Right lobe of liver (tissue), 6 donors: ENCODE measurements around the gene GRIA1. TPM values are rescaled to one million over a fixed set of nuclear protein-coding genes. Genes with fewer than 3 reads are reported as not detected.

ENCODE experiments used
- ATAC-seq, 4 donors: fragments of 200-7000 bp; cut with Tn5 transposase; one replicate each; pipeline ENCODE4 v1.9.1; 2020; ENCODE audit warnings: mild to moderate bottlenecking in 4 of 4, moderate library complexity in 4 of 4
- DNase-seq, 3 donors: peaks; one replicate each; pipeline ENCODE4 v3.0.0-alpha.2; 2020
- H3K27ac ChIP-seq, 3 donors: fragments of 200-600 bp; one replicate each; pipeline ENCODE4 v1.8.0; 2022
- H3K27me3 ChIP-seq, 2 donors: fragments of 200-600 bp; one replicate each; pipeline ENCODE4 v1.8.0; 2022
- H3K36me3 ChIP-seq, 4 donors: fragments of 200-600 bp; sonication (generic) in 1 of 4; one replicate each; pipeline versions ENCODE4 v1.5.1 to v1.8.0; 2017 to 2022; ENCODE audit warnings: control low read depth in 1 of 4
- H3K4me1 ChIP-seq, 4 donors: fragments of 200-600 bp; sonication (generic) in 1 of 4; one replicate each; pipeline versions ENCODE4 v1.5.1 to v1.8.0; 2017 to 2022; ENCODE audit warnings: control low read depth in 1 of 4
- H3K4me3 ChIP-seq, 3 donors: fragments of 200-600 bp; one replicate each; pipeline ENCODE4 v1.8.0; 2022
- H3K9me3 ChIP-seq, 4 donors: fragments of 200-600 bp; sonication (generic) in 1 of 4; one replicate each; pipeline versions ENCODE4 v1.5.1 to v1.8.0; 2017 to 2022; ENCODE audit warnings: control low read depth in 1 of 4
- CTCF ChIP-seq, 4 donors: fragments of 200-600 bp in 3 of 4; fragments of 450-650 bp in 1 of 4; IDR thresholded peaks; one replicate each; pipeline versions ENCODE4 v1.5.1 to v1.8.0; 2016 to 2022; ENCODE audit warnings: antibody characterized with exemption in 4 of 4, mild to moderate bottlenecking in 2 of 4
- POLR2A ChIP-seq: fragments of 450-650 bp; IDR thresholded peaks from one replicate; pipeline ENCODE4 v1.6.1; 2017; ENCODE audit warnings: antibody characterized with exemption, mild to moderate bottlenecking
- WGBS: methylation state at CpG from one replicate; pipeline ENCODE4 v1.1.6; 2018; ENCODE audit warnings: low coverage, low lambda C conversion rate; ENCODE audit not compliant: insufficient coverage; ENCODE audit errors: missing lambda C conversion rate; 5-methylcytosine and 5-hydroxymethylcytosine counted together
- intact Hi-C, 2 donors: fragments of 100-400 bp; cut with DNase I; formaldehyde crosslinking; loops; one replicate each; pipeline versions ENCODE4 v1.11.2 to v1.14.1; 2022
- total RNA-seq, 6 experiments: library from RNA; depleted of rRNA in 2 of 6; stranded (reverse); fragments of >200 nt in 2 of 6; fragmentation: NEBNext Ultra II Directional in 3 of 6; extraction: Animal tissue kit (Norgen Biotek cat#: 25700) in 3 of 6; gene quantifications; one replicate each; pipeline versions ENCODE4 v1.1.0 to v1.2.4, GENCODE V29; 2016 to 2023
- donor health status: DM: no; HTN: yes; CAD: no.
- donor health status: DM: no; HTN: no; CAD: no.
- donor health status: DM: no; HTN: no; CAD: no.
- donor health status: DM: no; HTN: yes; CAD: no.
- donor health status: DM: no; HTN: yes; CAD: no.

GRIA1 gene
- total RNA-seq, 6 experiments from 2014 or later, result not detected

DNA sequence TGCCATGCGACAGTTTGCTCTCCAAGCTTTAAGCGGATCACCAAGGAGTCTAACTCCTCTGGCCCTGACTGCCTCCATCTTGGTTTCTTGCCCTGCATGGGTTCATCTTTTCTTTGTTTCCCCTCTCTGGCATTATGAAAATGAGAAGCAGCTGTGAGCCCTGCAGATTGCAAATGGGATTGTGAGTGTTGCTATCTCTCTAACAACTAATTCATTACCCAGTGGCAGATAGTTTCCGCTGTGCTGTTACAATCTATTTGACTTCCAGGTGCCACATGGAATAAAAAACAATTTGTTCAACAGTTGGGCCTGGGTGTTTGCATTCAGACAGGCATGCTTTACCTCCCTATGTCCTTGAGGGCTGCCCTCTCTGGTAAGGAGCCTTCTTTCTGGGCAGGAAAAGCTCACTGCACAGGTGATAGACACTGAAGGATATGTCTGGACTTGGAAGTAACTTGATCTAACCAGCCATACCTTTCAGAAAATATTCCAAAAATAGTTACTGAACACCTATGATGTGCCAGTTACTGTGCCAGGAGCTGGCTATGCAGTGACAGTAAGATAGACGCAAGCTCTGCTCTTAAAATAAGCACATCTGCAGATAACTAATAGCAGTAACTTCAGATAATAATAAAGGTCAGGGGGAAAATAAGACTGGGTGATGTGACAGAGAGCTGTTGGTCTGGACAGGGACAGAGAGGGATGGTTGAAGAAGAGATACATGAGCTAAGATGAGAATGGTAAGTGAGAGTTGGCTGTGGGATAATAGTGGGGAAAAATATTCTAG lies 40.1 kb downstream of the GRIA1 start:
- 84% methylated on average over 4 of the region's 4 CpGs for WGBS
- no peak for ATAC-seq

DNA sequence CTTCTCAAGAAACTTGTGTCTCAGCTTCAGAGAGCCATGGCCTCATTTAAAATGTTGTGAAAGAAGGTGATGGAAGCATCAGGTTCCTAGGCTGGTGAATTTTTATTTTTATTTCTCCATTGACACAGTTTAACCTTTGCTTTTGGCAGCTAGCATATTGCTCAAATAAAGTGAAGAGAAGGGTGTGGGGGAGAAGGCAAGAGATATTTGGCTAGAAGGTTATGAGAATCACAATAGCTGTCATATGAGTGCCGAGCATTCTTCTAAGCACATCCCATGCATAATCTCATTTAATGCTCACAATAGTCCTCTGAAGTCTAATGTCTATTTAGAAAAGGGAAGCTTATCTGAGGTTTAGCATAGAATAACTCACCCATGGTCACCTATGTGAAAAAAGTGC lies 43.1 kb downstream of the GRIA1 start:
- TF ChIP-seq POLR2A (no peak), CTCF (IDR thresholded peaks at IDR 0.05) (no peak)
- Histone ChIP-seq H3K27ac (no peak overlapping the region), H3K4me3 (no peak overlapping the region), H3K9me3 (no peaks in the 10 kb centered on the region), H3K36me3 (no peaks in the 10 kb centered on the region), H3K27me3 (no peaks in the 10 kb centered on the region), H3K4me1 (no peaks in the 10 kb centered on the region)
- DNase-seq (no peak), ATAC-seq (no peak)
- WGBS, result 67% methylated on average over 1 of the region's 1 CpG
- intact Hi-C loops, result no loop called here

More for the DNA sequence above, 40.1 kb downstream of the GRIA1 start:
- Histone ChIP-seq H3K4me3 (no peak overlapping the region), H3K9me3 (no peaks in the 10 kb centered on the region), H3K36me3 (no peaks in the 10 kb centered on the region), H3K27ac (no peak overlapping the region), H3K4me1 (no peaks in the 10 kb centered on the region), H3K27me3 (no peaks in the 10 kb centered on the region)
- intact Hi-C loops, result no loop called here
- no peak for DNase-seq
- TF ChIP-seq CTCF (IDR thresholded peaks at IDR 0.05) (no peak), POLR2A (no peak)

- H3K9me3 ChIP-seq, result no peaks in the 10 kb centered on the region
- no peaks in the 10 kb centered on the region for H3K27me3 ChIP-seq
- no peak overlapping the region for H3K27ac ChIP-seq
- DNase-seq, result no peak
- H3K4me1 ChIP-seq, result no peaks in the 10 kb centered on the region
- ATAC-seq, result no peak
- WGBS, result 32% methylated on average over 1 of the region's 1 CpG
- H3K36me3 ChIP-seq, result no peaks in the 10 kb centered on the region
- no peak overlapping the region for H3K4me3 ChIP-seq
- intact Hi-C loops, result no loop called here
- TF ChIP-seq POLR2A (no peak), CTCF (IDR thresholded peaks at IDR 0.05) (no peak)
Observed at GRCh38 chr5:153534102-153534501, 43.6 kb downstream of the GRIA1 start.

DNA sequence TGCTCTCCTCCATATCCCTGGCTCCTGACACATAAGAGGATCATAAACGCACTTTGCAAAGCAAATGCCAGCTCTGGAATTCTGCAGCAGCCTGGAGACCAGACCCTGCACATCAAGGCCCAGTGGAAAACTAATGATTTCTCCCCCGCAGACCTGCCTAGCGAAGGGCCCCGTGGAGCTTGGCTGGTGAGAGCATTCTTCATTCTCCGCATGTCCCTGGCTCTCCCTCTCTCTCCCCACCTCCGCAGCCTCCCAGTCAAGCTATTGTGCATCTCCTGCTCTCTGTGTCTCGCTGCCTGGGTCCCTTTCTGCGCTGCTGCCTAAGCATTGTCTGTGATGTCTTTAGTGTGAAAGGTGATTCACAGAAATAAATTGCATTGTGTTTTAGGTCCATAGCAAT lies 46.7 kb downstream of the GRIA1 start:
- Histone ChIP-seq H3K27me3 (no peaks in the 10 kb centered on the region), H3K4me1 (no peaks in the 10 kb centered on the region), H3K36me3 (no peaks in the 10 kb centered on the region), H3K27ac (no peak overlapping the region), H3K9me3 (no peaks in the 10 kb centered on the region), H3K4me3 (no peak overlapping the region)
- TF ChIP-seq POLR2A, result no peak
- no peak for TF ChIP-seq CTCF (IDR thresholded peaks at IDR 0.05)
- 86% methylated on average over 3 of the region's 8 CpGs for WGBS
- intact Hi-C loops, result no loop called here
- DNase-seq (no peak), ATAC-seq (no peak)
